Stomach (tissue), 9 donors: ENCODE results near the gene LRMDA. TPM values are rescaled to one million over a fixed set of nuclear protein-coding genes. Genes with fewer than 3 reads are reported as not detected.
A peak's percentile ranks its signal among the peaks of the same experiment; 100 is the strongest.

Experiments
- DNase-seq, 2 donors: peaks; one replicate each; pipeline versions ENCODE4 v3.0.0 to v3.0.0-alpha.2; 2013 to 2019
- H3K27ac ChIP-seq, 5 donors: fragments of 200-600 bp in 4 of 5; sonication (generic) in 4 of 5; one replicate each; pipeline ENCODE4 v1.5.1; 2013 to 2019; ENCODE audit warnings: mild to moderate bottlenecking in 1 of 5, moderate library complexity in 1 of 5
- H3K27me3 ChIP-seq, 3 donors: fragments of 200-600 bp; sonication (generic); one replicate each; pipeline ENCODE4 v1.5.1; 2017 to 2019; ENCODE audit warnings: mixed run types in 1 of 3
- H3K36me3 ChIP-seq, 4 donors: fragments of 200-600 bp; sonication (generic); 1 replicate in 3 of 4; 2 replicates in 1 of 4; pipeline ENCODE4 v1.5.1; 2016 to 2019
- H3K4me1 ChIP-seq, 4 donors: fragments of 200-600 bp; sonication (generic); one replicate each; pipeline ENCODE4 v1.5.1; 2016 to 2019
- H3K4me3 ChIP-seq, 4 donors: fragments of 200-600 bp; sonication (generic) in 3 of 4; one replicate each; pipeline ENCODE4 v1.5.1; 2016 to 2019; ENCODE audit warnings: mild to moderate bottlenecking in 1 of 4
- H3K9me3 ChIP-seq, 4 donors: fragments of 200-600 bp; sonication (generic); one replicate each; pipeline ENCODE4 v1.5.1; 2016 to 2019
- CTCF ChIP-seq, 7 experiments: fragments of 450-650 bp in 4 of 7; fragments of 200-600 bp in 3 of 7; sonication (generic) in 3 of 7; IDR thresholded peaks; one replicate each; pipeline ENCODE4 v1.5.1; 2016 to 2019; ENCODE audit warnings: antibody characterized with exemption in 7 of 7, control low read depth in 2 of 7, mild to moderate bottlenecking in 1 of 7
- EP300 ChIP-seq: sonication (generic); formaldehyde crosslinking; IDR thresholded peaks from one replicate; pipeline ENCODE4 v1.6.1; 2017; ENCODE audit warnings: antibody characterized with exemption
- POLR2A ChIP-seq, 4 donors: fragments of 450-650 bp; IDR thresholded peaks; one replicate each; pipeline ENCODE4 v1.6.1; 2016; ENCODE audit warnings: antibody characterized with exemption in 4 of 4, control low read depth in 2 of 4, mild to moderate bottlenecking in 1 of 4, moderate library complexity in 1 of 4
- POLR2AphosphoS5 ChIP-seq, 3 donors: sonication (generic); formaldehyde crosslinking; IDR thresholded peaks; one replicate each; pipeline ENCODE4 v1.6.1; 2016; ENCODE audit warnings: antibody characterized with exemption in 3 of 3
- WGBS, 5 donors: extraction: QIAGEN DNeasy Blood & Tissue Kit in 3 of 5; methylation state at CpG; one replicate each; pipeline versions ENCODE4 v1.1.5 to v1.1.7; 2013 to 2018; 5-methylcytosine and 5-hydroxymethylcytosine counted together
- intact Hi-C: fragments of 100-400 bp; cut with DNase I; formaldehyde crosslinking; loops from one replicate; pipeline ENCODE4 v1.15.1; 2023; ENCODE audit warnings: low total_unique reads
- polyA plus RNA-seq, 3 donors: library from polyadenylated mRNA; stranded (reverse); fragments of 200-250 nt; gene quantifications; one replicate each; pipeline ENCODE4 v1.2.3, GENCODE V29; 2013
- total RNA-seq, 5 donors: library from RNA; depleted of rRNA; stranded (reverse); fragments of >200 nt; gene quantifications; one replicate each; pipeline versions ENCODE4 v1.1.0 to v1.2.3, GENCODE V29; 2014 to 2016
- donor health status: healthy with polysubstance abuse.
- donor health status: Bipolar disorder and iron deficiency.
- donor health status: healthy.

The LRMDA gene
- total and polyA plus RNA-seq, 8 donors: 1.3 to 30.2 (median 13.6) TPM; not detected in 1

GRCh38 chr10:76274933-76275332 is 843.5 kb downstream of the LRMDA start:
- TF ChIP-seq CTCF (IDR thresholded peaks at IDR 0.05): no peak
- no peak for TF ChIP-seq POLR2AphosphoS5 (IDR thresholded peaks at IDR 0.05)
- no peak for TF ChIP-seq EP300
- TF ChIP-seq POLR2A (IDR thresholded peaks at IDR 0.05): no peak
- Histone ChIP-seq H3K4me1 (no peaks in the 10 kb centered on the region), H3K9me3 (peaks cover 0 to 28% (median 6%) of the 10 kb centered on the region in 4 donors), H3K4me3 (no peak overlapping the region), H3K27ac (no peak overlapping the region), H3K27me3 (no peaks in the 10 kb centered on the region), H3K36me3 (no peaks in the 10 kb centered on the region)
- no peak for DNase-seq
- intact Hi-C loops: no loop called here

- TF ChIP-seq POLR2A (IDR thresholded peaks at IDR 0.05) (no peak), POLR2AphosphoS5 (IDR thresholded peaks at IDR 0.05) (no peak), CTCF (IDR thresholded peaks at IDR 0.05) (no peak), EP300 (no peak)
- H3K27me3 ChIP-seq: no peaks in the 10 kb centered on the region
- H3K4me3 ChIP-seq: no peak overlapping the region
- 10 to 41% (median 19%) methylated on average over 1 of the region's 1 CpG for WGBS, 5 donors
- intact Hi-C loops: no loop called here
- H3K4me1 ChIP-seq: peaks cover 0 to 20% (median 8%) of the 10 kb centered on the region in 4 donors
- H3K9me3 ChIP-seq: peaks cover 0 to 24% (median 6%) of the 10 kb centered on the region in 4 donors
- H3K27ac ChIP-seq: no peak overlapping the region
- H3K36me3 ChIP-seq: no peaks in the 10 kb centered on the region
- DNase-seq: no peak
Observed at GRCh38 chr10:76278811-76279460, 847.5 kb downstream of the LRMDA start.

GRCh38 chr10:76281659-76282058 is 850.2 kb downstream of the LRMDA start:
- Histone ChIP-seq H3K27me3 (no peaks in the 10 kb centered on the region), H3K4me1 (peaks cover 0 to 20% (median 8%) of the 10 kb centered on the region in 4 donors), H3K36me3 (no peaks in the 10 kb centered on the region), H3K9me3 (no peaks in the 10 kb centered on the region), H3K27ac (no peak overlapping the region), H3K4me3 (no peak overlapping the region)
- intact Hi-C loops: no loop called here
- no peak for TF ChIP-seq POLR2AphosphoS5 (IDR thresholded peaks at IDR 0.05)
- TF ChIP-seq POLR2A (IDR thresholded peaks at IDR 0.05): no peak
- no peak for TF ChIP-seq CTCF (IDR thresholded peaks at IDR 0.05)
- no peak for TF ChIP-seq EP300
- no peak for DNase-seq

GRCh38 chr10:76282061-76283025 is 850.9 kb downstream of the LRMDA start:
- Histone ChIP-seq H3K27me3 (no peaks in the 10 kb centered on the region), H3K4me1 (peaks cover 0 to 20% (median 8%) of the 10 kb centered on the region in 4 donors), H3K4me3 (no peak overlapping the region), H3K9me3 (no peaks in the 10 kb centered on the region), H3K27ac (peak overlapping the region in 1 of 5 donors; percentile 25), H3K36me3 (no peaks in the 10 kb centered on the region)
- intact Hi-C loops: no loop called here
- peak; percentile 29 to 83 for DNase-seq
- TF ChIP-seq EP300 (no peak), POLR2AphosphoS5 (IDR thresholded peaks at IDR 0.05) (peak in 1 of 3 donors; percentile 11), CTCF (IDR thresholded peaks at IDR 0.05) (no peak)
- WGBS, 5 donors: 10 to 28% (median 18%) methylated on average over 13 of the region's 13 CpGs
